ENCODE measurements around the gene ITGB1. TPM values are rescaled to one million over a fixed set of nuclear protein-coding genes. Genes with fewer than 3 reads are reported as not detected.

The ITGB1 gene
- total RNA-seq, 1 donor from 2014 or later, result 193 TPM

DNA sequence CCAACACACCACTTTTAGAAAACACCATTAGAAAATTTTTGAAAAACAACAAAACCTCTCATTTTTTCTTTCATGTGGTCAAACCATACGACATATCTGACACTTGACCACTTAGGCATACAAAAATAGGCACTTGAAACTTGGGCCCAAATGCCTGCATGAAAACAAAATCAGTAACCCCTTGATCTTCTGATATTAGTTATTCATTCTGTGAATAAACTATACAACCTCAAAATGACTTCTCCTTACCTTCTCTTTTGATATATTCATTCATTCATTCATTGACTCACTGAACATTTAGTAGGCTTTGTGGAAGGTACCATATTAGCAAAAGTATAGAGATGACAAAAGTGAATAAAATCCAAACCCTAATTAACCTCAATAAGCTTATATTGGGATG lies 26.4 kb downstream of the ITGB1 start:
- peaks cover 7 to 41% of the 10 kb centered on the region in 2 donors for H3K36me3 ChIP-seq
- no peak for DNase-seq (ENCODE audit: extremely low spot score in 2 of 2)
- intact Hi-C loops (cut with DNase I), result no loop called here
- no peak overlapping the region for H3K4me3 ChIP-seq
- TF ChIP-seq POLR2AphosphoS5 (IDR thresholded peaks at IDR 0.05; ENCODE audit: insufficient read depth in 1 of 2, low read depth in 1 of 2), result no peak
- TF ChIP-seq, protein P1, sequence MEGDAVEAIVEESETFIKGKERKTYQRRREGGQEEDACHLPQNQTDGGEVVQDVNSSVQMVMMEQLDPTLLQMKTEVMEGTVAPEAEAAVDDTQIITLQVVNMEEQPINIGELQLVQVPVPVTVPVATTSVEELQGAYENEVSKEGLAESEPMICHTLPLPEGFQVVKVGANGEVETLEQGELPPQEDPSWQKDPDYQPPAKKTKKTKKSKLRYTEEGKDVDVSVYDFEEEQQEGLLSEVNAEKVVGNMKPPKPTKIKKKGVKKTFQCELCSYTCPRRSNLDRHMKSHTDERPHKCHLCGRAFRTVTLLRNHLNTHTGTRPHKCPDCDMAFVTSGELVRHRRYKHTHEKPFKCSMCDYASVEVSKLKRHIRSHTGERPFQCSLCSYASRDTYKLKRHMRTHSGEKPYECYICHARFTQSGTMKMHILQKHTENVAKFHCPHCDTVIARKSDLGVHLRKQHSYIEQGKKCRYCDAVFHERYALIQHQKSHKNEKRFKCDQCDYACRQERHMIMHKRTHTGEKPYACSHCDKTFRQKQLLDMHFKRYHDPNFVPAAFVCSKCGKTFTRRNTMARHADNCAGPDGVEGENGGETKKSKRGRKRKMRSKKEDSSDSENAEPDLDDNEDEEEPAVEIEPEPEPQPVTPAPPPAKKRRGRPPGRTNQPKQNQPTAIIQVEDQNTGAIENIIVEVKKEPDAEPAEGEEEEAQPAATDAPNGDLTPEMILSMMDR (IDR thresholded peaks at IDR 0.05), result no peak
- no peaks in the 10 kb centered on the region for H3K9me3 ChIP-seq
- no peak overlapping the region for H3K27ac ChIP-seq
- H3K27me3 ChIP-seq, result no peaks in the 10 kb centered on the region
- peaks cover 19% of the 10 kb centered on the region for H3K4me1 ChIP-seq

DNA sequence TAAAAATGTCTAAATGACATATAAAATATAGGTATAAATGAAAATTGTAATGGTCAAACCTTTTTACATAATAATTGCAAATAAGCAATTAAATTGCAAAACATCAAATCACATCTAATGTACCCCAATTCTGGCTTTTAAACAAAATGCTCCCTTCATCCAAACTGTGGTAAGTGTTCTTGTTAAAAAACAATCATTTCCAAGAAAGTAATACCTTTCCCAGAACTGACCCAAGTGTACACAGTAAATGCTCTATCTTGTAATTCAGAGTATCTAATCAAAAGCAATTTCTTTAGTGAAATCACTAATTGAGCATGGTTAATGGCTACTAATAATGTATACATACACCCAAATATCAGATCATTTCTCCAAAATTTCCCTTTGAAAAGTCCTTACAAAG lies 28.0 kb downstream of the ITGB1 start:
- no peak overlapping the region for H3K27ac ChIP-seq
- intact Hi-C loops (cut with DNase I), result no loop called here

DNA sequence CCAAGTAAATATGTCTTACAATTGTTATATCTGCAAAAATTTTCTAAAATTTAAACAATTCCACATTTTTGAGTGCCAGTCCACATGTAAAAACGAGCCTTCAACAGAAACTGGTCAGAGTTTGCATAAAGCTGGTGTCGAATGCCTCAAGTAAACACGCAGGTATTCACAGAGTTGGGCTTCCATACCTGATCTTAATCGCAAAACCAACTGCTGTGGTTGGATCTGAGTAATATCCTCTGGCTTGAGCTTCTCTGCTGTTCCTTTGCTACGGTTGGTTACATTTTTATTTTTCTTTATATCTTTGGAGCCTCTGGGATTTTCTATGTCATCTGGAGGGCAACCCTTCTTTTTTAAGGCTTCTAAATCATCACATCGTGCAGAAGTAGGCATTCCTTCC lies 28.4 kb downstream of the ITGB1 start:
- Histone ChIP-seq H3K27ac (no peak overlapping the region), H3K27me3 (no peaks in the 10 kb centered on the region), H3K4me3 (no peak overlapping the region), H3K9me3 (no peaks in the 10 kb centered on the region), H3K4me1 (peaks cover 19% of the 10 kb centered on the region), H3K36me3 (peaks cover 7 to 46% of the 10 kb centered on the region in 2 donors)
- DNase-seq (ENCODE audit: extremely low spot score in 2 of 2), result no peak
- intact Hi-C loops (cut with DNase I), result no loop called here
- TF ChIP-seq POLR2AphosphoS5 (IDR thresholded peaks at IDR 0.05; ENCODE audit: insufficient read depth in 1 of 2, low read depth in 1 of 2) (no peak), POLR2A (IDR thresholded peaks at IDR 0.05) (no peak)
- TF ChIP-seq, protein P1 (IDR thresholded peaks at IDR 0.05), result no peak

More for the DNA sequence above, 28.0 kb downstream of the ITGB1 start:
- Histone ChIP-seq H3K4me1 (peaks cover 19% of the 10 kb centered on the region), H3K27me3 (no peaks in the 10 kb centered on the region), H3K36me3 (peaks cover 7 to 47% of the 10 kb centered on the region in 2 donors), H3K9me3 (no peaks in the 10 kb centered on the region), H3K4me3 (no peak overlapping the region)
- no peak for TF ChIP-seq POLR2AphosphoS5 (IDR thresholded peaks at IDR 0.05; ENCODE audit: insufficient read depth in 1 of 2, low read depth in 1 of 2)
- no peak for TF ChIP-seq POLR2A (IDR thresholded peaks at IDR 0.05)
- TF ChIP-seq, protein P1 (IDR thresholded peaks at IDR 0.05), result no peak
- no peak for DNase-seq (ENCODE audit: extremely low spot score in 2 of 2)

DNA sequence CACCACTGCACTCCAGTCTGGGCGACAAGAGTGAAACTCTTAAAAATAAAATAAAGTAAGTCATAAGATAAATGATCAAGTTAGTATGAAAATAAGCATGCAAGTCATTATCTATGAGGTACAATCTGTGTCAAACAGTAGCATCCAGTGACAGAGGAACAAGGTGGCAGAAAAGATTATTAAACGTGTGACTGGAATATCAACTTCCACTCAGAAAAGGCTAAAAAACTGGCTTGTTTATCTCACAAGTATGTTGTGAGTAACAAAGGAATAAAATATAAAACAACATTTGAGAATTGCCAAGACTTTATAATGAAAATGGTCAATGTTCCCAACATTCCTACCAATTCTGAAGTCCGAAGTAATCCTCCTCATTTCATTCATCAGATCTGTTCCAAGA lies 30.3 kb downstream of the ITGB1 start:
- Histone ChIP-seq H3K36me3 (peaks cover 7 to 50% of the 10 kb centered on the region in 2 donors), H3K4me1 (peaks cover 19% of the 10 kb centered on the region), H3K27ac (no peak overlapping the region)

DNA sequence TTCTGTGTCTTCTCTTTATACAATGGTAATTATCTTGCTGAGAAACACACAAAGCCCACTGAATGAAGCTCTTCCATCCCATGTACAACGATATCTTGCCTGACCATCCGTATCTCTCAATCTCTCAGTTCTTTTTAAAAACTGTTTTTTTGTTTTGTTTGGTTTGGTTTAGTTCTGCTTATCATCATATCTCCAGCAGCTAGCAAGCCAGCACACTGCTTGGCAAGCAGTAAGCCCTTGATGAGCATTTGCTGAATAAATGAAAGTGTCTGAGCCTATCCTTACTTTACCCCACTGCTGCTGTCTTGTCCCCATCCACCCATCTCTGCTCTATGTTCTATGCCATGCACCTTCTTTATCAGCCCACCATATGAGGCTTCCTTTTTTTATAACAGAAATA lies 34.2 kb downstream of the ITGB1 start:
- Histone ChIP-seq H3K9me3 (no peaks in the 10 kb centered on the region), H3K27ac (no peak overlapping the region), H3K4me3 (no peak overlapping the region), H3K36me3 (peaks cover 7 to 81% of the 10 kb centered on the region in 2 donors), H3K27me3 (no peaks in the 10 kb centered on the region), H3K4me1 (peaks cover under 1% of the 10 kb centered on the region)
- TF ChIP-seq POLR2AphosphoS5 (IDR thresholded peaks at IDR 0.05; ENCODE audit: insufficient read depth in 1 of 2, low read depth in 1 of 2) (no peak), POLR2A (IDR thresholded peaks at IDR 0.05) (no peak)
- TF ChIP-seq, protein P1 (IDR thresholded peaks at IDR 0.05), result no peak
- DNase-seq (ENCODE audit: extremely low spot score in 2 of 2), result no peak
- intact Hi-C loops (cut with DNase I), result no loop called here

More for the DNA sequence above, 30.3 kb downstream of the ITGB1 start:
- intact Hi-C loops (cut with DNase I), result no loop called here
- TF ChIP-seq, protein P1 (IDR thresholded peaks at IDR 0.05), result no peak
- TF ChIP-seq POLR2A (IDR thresholded peaks at IDR 0.05), result no peak
- no peak for TF ChIP-seq POLR2AphosphoS5 (IDR thresholded peaks at IDR 0.05; ENCODE audit: insufficient read depth in 1 of 2, low read depth in 1 of 2)
- no peaks in the 10 kb centered on the region for H3K27me3 ChIP-seq
- no peaks in the 10 kb centered on the region for H3K9me3 ChIP-seq
- no peak overlapping the region for H3K4me3 ChIP-seq
- no peak for DNase-seq (ENCODE audit: extremely low spot score in 2 of 2)
